GM23248 (cell line): Measurements from ENCODE around the gene SZT2.

Source experiments
- EZH2 ChIP-seq: fragments of 200-600 bp; sonication (generic); IDR thresholded peaks from 2 replicates; pipeline ENCODE4 v1.6.1; 2018; ENCODE audit warnings: antibody characterized with exemption, mild to moderate bottlenecking; ENCODE audit not compliant: insufficient read depth, poor library complexity, severe bottlenecking
- EZH2phosphoT487 ChIP-seq: fragments of 200-600 bp; sonication (generic); IDR thresholded peaks from 2 replicates; pipeline ENCODE4 v1.6.1; 2018; ENCODE audit warnings: antibody characterized with exemption, moderate library complexity, mild to moderate bottlenecking, low read depth; ENCODE audit not compliant: insufficient read depth

GRCh38 chr1:43354471-43354870 lies 35.2 kb upstream of the SZT2 start:
- TF ChIP-seq EZH2 (no peak), EZH2phosphoT487 (no peak)
